NCI-H2107 (cell line): ENCODE measurements around the gene CRYGN.

Experiments used
- DNase-seq: peaks from one replicate; lab custom pipeline; 2025; lab: John Stamatoyannopoulos, UW

The CRYGN gene

DNA sequence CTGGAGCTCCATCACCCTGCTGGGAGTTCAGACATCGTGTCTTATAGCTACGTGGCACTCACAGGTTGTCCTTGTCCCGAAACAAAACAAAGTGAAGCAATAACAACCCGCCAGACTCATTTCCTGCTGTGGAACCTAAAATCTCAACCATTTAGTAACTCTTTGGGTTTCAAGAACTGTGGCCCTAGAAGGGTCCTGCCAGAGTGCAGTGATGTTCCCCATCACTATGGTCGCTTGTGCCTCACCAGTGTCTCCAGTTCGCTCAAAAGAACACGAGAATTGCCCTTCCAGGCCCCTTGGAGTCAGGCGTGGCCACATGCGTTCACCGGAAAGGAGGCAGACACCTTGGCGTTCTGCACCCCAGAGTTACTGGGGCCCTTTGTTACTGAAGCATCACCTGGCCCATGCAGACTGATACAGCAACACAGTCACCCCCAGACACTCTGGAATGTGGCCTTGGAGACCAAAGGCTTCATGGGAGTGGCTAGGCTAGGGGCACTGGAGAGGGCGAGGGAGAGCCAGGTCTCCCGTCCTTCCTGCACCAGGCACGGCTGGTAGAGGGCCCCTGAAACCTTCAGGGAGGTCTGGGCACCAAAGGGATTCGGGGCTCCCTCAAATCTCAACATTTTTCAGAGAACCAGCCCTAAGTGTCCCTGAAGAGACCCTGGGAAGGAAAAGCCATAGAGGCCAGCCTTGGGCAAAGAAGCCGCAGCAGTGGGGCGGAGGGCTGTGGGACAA lies 908 bp downstream of the CRYGN start:
- no peak for DNase-seq

DNA sequence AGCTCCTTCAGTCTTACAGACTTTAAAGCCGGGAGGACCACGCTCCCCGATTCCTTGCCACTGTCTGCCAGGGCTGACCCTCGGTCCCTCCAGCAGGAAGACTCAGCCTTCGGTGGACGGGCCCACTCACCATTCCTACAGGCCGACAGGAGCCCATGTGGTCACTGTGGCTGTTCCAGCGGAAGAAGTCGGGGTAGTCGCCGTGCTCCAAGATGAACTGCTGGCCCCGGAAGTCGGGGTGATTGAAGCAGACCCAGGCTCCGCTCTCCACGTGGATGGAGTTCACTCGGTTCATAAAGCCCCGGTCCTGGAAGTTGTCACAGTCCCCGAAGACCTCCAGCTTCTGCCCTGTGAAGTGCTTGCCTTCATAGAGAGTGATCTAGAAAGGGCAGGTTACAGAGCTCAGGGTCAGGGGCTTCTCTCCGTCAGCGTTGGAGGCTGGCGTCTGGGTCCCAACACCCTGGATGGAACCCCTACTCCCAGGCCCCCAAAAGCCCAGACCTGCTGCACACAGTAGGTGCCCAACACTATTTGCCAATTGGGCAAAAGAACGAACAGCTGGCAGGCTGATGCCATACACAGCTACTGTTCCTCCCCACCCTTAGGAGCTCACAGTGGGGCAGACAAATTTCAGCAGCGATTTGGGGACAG lies 1.9 kb downstream of the CRYGN start:
- DNase-seq, result no peak

DNA sequence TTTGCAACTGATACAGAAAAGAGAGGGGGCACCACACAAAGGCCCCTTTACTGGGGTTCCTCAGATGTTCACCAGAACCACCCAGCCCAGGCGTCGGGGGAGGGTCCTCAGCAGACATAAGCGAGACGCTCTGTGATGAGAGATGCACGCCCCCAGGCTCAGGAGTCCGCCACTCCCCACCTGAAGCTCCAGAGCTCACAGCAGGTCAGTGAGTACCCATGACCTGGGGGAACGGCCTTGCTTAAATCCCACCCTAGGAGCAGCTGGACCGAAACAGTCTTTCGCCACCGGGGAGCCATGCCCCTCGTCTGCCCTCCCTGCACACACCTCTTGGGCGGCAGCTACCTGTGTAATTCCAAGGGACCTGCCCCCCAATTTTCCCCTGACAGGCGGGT lies 2.8 kb downstream of the CRYGN start:
- DNase-seq, result no peak

GRCh38 chr7:151436446-151437158 lies 3.3 kb downstream of the CRYGN start:
- DNase-seq, result no peak

GRCh38 chr7:151435971-151436370 lies 4.0 kb downstream of the CRYGN start:
- DNase-seq, result no peak

DNA sequence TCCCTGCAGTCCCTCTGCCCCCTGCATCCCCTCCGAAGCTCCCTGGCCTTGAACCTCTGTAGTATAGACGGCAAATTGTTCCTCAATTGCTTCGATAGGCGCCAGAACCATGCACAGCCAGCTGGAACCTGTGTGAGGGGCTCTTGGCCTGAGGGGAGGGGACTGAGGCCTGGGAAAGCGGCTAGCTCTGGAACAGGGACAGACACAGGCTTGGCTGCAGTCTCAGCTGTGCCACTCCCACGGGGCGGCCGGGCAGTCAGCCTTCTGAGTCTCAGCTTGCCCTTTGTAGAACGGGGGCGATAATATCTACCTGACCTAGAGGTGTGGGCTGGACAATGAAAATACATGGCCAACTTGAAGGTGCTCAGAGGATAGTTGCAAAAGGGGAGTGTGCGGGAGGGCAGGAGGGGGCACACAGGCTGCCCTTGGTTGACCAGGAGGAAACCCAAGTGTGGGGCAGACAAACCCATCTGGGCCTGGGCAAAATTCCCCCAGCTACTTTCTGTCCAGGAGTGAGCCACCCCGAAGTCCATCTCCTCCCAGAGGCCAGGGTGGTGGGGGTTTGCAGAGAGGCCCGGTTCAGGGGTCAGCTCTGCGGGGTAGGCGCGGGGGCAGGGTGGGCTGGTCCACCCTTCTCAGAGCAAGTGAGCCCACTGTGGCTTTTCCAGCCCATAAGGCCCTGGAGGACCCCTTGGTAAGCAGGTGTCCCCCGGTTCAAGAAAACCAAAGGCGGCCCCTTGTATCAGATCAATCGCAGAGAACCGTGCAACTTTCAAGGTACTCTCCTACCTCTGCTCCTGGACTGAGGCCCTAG lies 4.6 kb downstream of the CRYGN start:
- no peak for DNase-seq

DNA sequence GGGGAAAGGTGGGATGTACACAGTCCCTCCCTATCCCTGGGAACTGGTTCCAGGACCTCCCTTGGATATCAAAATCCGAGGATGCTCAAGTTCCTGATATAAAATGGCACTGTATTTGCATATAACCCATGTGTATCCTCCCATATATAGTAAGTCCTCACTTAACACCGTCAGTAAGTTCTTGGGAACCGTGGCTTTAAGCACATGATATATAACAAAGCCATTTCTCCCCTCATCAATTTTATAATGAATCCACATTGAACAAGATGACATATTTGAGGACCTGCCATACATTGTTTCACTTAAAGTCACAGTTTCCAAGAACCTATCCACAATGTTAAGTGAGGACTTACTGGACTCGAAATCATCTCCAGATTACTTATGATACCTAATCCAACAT lies 5.4 kb downstream of the CRYGN start:
- no peak for DNase-seq

- no peak for DNase-seq
Measured at GRCh38 chr7:151433721-151434400, 6.1 kb downstream of the CRYGN start.

GRCh38 chr7:151432658-151433521 lies 7.1 kb downstream of the CRYGN start:
- no peak for DNase-seq

- no peak for DNase-seq
Measured at GRCh38 chr7:151431768-151432311, 8.1 kb downstream of the CRYGN start.

GRCh38 chr7:151431281-151431767 lies 8.6 kb downstream of the CRYGN start:
- no peak for DNase-seq

DNA sequence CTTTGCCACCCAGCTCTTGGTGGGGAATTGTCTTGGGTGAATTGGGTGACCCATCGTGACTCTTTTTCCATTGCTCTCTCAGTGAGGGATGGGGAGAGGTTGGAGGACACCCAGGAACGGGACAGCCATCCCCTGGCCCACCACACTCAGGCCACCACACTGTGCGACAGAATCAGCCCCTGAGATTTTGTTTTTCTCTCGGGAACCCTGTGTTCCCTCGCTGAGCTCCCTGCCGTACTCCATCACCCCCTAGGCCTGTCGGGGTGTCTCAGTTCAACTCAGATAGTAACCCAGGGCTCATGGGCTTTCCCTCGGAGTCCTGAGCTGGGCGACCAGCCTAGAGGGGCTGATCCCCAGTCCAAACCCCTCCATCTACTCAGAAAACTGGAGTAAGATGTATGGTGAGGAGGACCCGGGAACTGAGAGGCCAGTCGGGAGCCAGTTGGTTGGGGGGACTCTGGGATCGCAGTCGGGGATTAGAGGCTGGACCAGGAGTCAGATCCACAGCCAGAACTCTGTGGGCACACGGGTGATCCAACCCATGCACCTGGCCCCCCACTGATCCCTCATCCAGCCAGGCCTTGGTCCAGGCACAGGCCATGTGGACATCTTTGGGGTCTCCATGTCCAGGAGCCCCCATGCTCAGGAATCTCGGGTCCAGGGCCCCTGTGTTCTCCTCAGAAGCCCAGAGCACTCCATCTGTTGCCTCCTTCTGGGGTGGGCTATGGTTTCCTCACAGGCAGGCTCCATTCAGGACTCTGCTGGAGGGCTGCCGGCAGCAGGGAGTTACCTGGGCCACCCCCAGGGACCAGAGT lies 9.3 kb downstream of the CRYGN start:
- DNase-seq, result no peak

DNA sequence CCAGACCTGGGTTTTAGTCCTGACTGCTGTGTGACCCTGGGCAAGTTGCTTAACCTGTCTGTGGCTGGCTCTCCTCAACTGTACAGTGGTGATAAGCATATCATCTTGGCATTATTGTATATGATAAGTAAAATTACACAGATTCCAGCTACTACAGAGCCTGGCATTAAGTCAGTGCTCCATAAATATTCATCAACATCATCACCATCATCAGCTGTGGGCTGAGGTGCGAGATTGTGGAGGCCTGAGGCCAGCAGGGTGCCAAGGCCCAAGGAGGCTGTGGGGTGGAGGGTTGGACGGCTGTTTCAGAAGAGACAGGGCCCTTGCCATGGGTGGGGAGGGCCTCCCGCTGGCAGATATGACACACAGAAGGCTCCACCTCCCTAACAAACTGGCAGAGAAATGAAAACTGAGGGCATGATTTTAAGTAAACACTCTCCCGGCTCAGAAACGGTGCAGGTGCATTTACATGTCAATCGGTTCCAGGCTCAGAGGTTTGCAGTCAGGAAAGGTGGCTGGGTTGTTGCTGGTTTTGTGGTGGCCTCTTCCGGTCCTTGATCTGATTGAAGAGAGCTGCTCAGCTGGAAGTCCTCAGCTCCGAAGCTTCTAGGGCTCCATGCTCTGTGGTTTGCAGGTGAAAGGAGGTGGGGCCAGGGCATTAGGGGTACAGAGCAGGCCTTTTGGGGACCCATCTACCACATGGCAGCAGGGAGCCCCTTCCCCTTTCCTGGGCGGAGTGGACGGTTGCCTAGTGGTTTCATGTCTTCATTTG lies 10.2 kb downstream of the CRYGN start:
- peak; percentile 79 for DNase-seq

DNA sequence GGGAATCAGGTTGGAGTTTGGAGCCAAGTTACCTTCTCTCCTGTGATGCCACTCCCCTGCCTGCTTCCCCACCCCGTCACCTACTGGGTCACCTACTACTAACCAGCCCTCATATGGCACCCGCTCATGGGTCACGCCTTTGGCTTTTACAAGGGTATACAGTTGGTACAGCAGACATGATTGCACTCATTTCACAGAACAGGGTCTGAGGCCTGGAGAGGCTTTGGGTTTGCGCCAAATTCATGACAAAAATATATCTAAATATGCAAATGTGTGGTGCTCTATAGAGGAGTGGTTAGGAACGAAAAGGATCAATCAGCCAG lies 10.7 kb downstream of the CRYGN start:
- DNase-seq, result no peak

GRCh38 chr7:151428378-151429236 lies 11.3 kb downstream of the CRYGN start:
- DNase-seq, result no peak

- DNase-seq, result no peak
Measured at GRCh38 chr7:151427705-151428377, 12.1 kb downstream of the CRYGN start.
